GM12878 (cell line): Measurements from ENCODE around the gene CUL9. TPM values are rescaled to one million over a fixed set of nuclear protein-coding genes. Genes with fewer than 3 reads are reported as not detected.

ENCODE experiments used
- ATAC-seq: fragments of 200-7000 bp; cut with Tn5 transposase; 3 replicates; pipeline ENCODE4 v1.9.1; 2020; ENCODE audit warnings: mild to moderate bottlenecking, moderate library complexity
- BruUV-seq: library from RNA; stranded (reverse); fragments of 400-500 nt; replicated peaks from 2 replicates; lab custom pipeline; 2021; lab: Mats Ljungman, UMichigan
- CTCF ChIA-PET: fragments of 300-600 bp; sonication (Branson Sonifier 250); formaldehyde crosslinking; extraction: SDS; loops from one replicate; lab custom pipeline; 2021; ENCODE audit warnings: inconsistent platforms; lab: Yijun Ruan, JAX
- POLR2A ChIA-PET: fragments of 350-600 bp; formaldehyde crosslinking; extraction: SDS; loops from one replicate; lab custom pipeline; 2021; ENCODE audit warnings: inconsistent platforms; lab: Charles Lee
- RAD21 ChIA-PET: fragments of 300-600 bp; sonication (Branson Sonifier 250); formaldehyde crosslinking; loops from one replicate; lab custom pipeline; 2023; ENCODE audit warnings: antibody characterized with exemption; ENCODE audit not compliant: unreplicated experiment; lab: Charles Lee
- SMC1A ChIA-PET: fragments of 300-600 bp; sonication (Branson Sonifier 250); formaldehyde crosslinking; loops from one replicate; lab custom pipeline; 2023; ENCODE audit not compliant: unreplicated experiment, uncharacterized antibody; lab: Charles Lee
- DNase-seq: peaks from one replicate; pipeline ENCODE4 v3.0.0-alpha.2; 2011; ENCODE audit warnings: low read depth, low spot score
- FAIRE-seq: peaks from 3 replicates; lab custom pipeline; 2011; peaks lifted over from hg19 to GRCh38; lab: Jason Lieb, UNC
- H2AFZ ChIP-seq: 2 replicates; pipeline ENCODE4 v1.6.0; 2011; ENCODE audit warnings: low read depth, low read length, control low read depth; ENCODE audit not compliant: control insufficient read depth
- H3K27ac ChIP-seq: 2 replicates; pipeline ENCODE4 v1.5.1; 2011; ENCODE audit warnings: control low read depth; ENCODE audit not compliant: control insufficient read depth, insufficient read depth
- H3K27me3 ChIP-seq, 2 experiments: replicated peaks in 1 of 2; 2 replicates each; pipeline versions ENCODE4 v1.6.0 to v1.6.1; 2011; ENCODE audit warnings: low read length in 1 of 2; ENCODE audit not compliant: control insufficient read depth in 2 of 2, insufficient read depth in 2 of 2
- H3K36me3 ChIP-seq, 2 experiments: 2 replicates each; pipeline ENCODE4 v1.5.1; 2011; ENCODE audit warnings: low read length in 1 of 2; ENCODE audit not compliant: control insufficient read depth in 2 of 2, insufficient read depth in 2 of 2
- H3K4me1 ChIP-seq: 2 replicates; pipeline ENCODE4 v1.6.1; 2011; ENCODE audit warnings: mild to moderate bottlenecking, low read length, moderate library complexity, mixed read lengths; ENCODE audit not compliant: control insufficient read depth, insufficient read depth
- H3K4me2 ChIP-seq: 2 replicates; pipeline ENCODE4 v1.6.0; 2011; ENCODE audit warnings: control low read depth; ENCODE audit not compliant: control insufficient read depth, insufficient read depth
- H3K4me3 ChIP-seq: fragments of 200-600 bp; sonication (generic); 2 replicates; pipeline ENCODE4 v1.5.1; 2016
- H3K79me2 ChIP-seq: 2 replicates; pipeline ENCODE4 v1.6.0; 2011; ENCODE audit warnings: low read length; ENCODE audit not compliant: control insufficient read depth, insufficient read depth
- H3K9ac ChIP-seq: 2 replicates; pipeline ENCODE4 v1.8.0; 2011; ENCODE audit warnings: low read length, control low read depth, mixed read lengths; ENCODE audit not compliant: control insufficient read depth, insufficient read depth
- H3K9me3 ChIP-seq: replicated peaks from 3 replicates; pipeline ENCODE4 v1.5.1; 2011; ENCODE audit warnings: mild to moderate bottlenecking, low read length; ENCODE audit not compliant: control insufficient read depth, insufficient read depth
- H4K20me1 ChIP-seq: 2 replicates; pipeline ENCODE4 v1.6.0; 2011; ENCODE audit not compliant: control insufficient read depth, insufficient read depth
- CREB1 ChIP-seq: IDR thresholded peaks from 2 replicates; pipeline ENCODE4 v1.6.1; 2012; ENCODE audit warnings: low read depth, mild to moderate bottlenecking, inconsistent platforms
- CREM ChIP-seq: IDR thresholded peaks from 2 replicates; pipeline ENCODE4 v1.6.1; 2014; ENCODE audit warnings: antibody characterized with exemption, low read depth
- E2F8 ChIP-seq: fragments of 450-650 bp; IDR thresholded peaks from 2 replicates; pipeline ENCODE4 v1.6.1; 2018; ENCODE audit warnings: mild to moderate bottlenecking, low read depth, moderate library complexity; ENCODE audit not compliant: partially characterized antibody
- NFYB ChIP-seq: IDR thresholded peaks from 2 replicates; pipeline ENCODE4 v1.6.1; 2011; ENCODE audit warnings: low read depth, mild to moderate bottlenecking, low read length, improper control_type of control experiment, moderate library complexity; ENCODE audit not compliant: insufficient read depth
- NR2F1 ChIP-seq: fragments of 450-650 bp; conservative IDR thresholded peaks from 2 replicates; pipeline ENCODE4 v1.6.1; 2017; ENCODE audit warnings: mild to moderate bottlenecking
- TARDBP ChIP-seq: IDR thresholded peaks from 2 replicates; pipeline ENCODE4 v1.6.1; 2016; ENCODE audit warnings: borderline replicate concordance
- ZNF622 ChIP-seq: fragments of 450-650 bp; IDR thresholded peaks from 2 replicates; pipeline ENCODE4 v1.6.1; 2017; ENCODE audit warnings: mild to moderate bottlenecking, inconsistent platforms
- WGBS: methylation state at CpG from one replicate; pipeline ENCODE4 v1.1.6; 2016; ENCODE audit warnings: low lambda C conversion rate; ENCODE audit not compliant: insufficient replicate concordance, insufficient coverage; ENCODE audit errors: missing lambda C conversion rate; 5-methylcytosine and 5-hydroxymethylcytosine counted together
- in situ Hi-C: fragments of 300-500 bp; cut with MboI; formaldehyde crosslinking; loops from 9 replicates; pipeline ENCODE4 v1.14.3; 2018; ENCODE audit warnings: mixed read lengths
- intact Hi-C: fragments of 100-400 bp; cut with micrococcal nuclease; formaldehyde crosslinking; loops from one replicate; pipeline ENCODE4 v1.14.2; 2022; ENCODE audit not compliant: unreplicated experiment
- polyA plus RNA-seq, 11 experiments: library from polyadenylated mRNA; depleted of rRNA in 4 of 11; unstranded in 6 of 11; stranded (reverse) in 5 of 11; fragments of >200 nt; fragmentation: Nextera tagmentation in 4 of 11; fragmentation: Illumina TruSeq in 1 of 11; extraction: Ambion mirVana in 4 of 11; extraction: Trizol in 1 of 11; gene quantifications; 1 replicate in 1 of 11; 2 replicates in 10 of 11; pipeline versions ENCODE4 v1.2.1 to v1.2.3, GENCODE V29; 2011 to 2016; ENCODE audit warnings: inconsistent platforms in 2 of 11, missing spikeins in 2 of 11, low read depth in 1 of 11
- total RNA-seq, 4 experiments: library from RNA; depleted of rRNA in 3 of 4; stranded (reverse); fragments of >200 nt in 3 of 4; fragmentation: Illumina TruSeq in 1 of 4; extraction: Trizol in 1 of 4; gene quantifications; 2 replicates each; pipeline versions ENCODE4 v1.2.1 to v1.2.3, GENCODE V29; 2013 to 2021

CUL9 gene
- total and polyA plus RNA-seq, 10 of the 15 experiments (the other 5 are each of a cell fraction or from before 2014, with no cell fraction given): 1.2 to 48.3 (median 17.2) TPM

- ChIA-PET POLR2A (no interaction called here), CTCF (no interaction called here), RAD21 (no interaction called here), SMC1A (no interaction called here)
- no peak within 1 kb of the TSS for H3K4me2 ChIP-seq
- 41% methylated on average over 27 of the region's 47 CpGs for WGBS
- TF ChIP-seq NR2F1 (no peak), E2F8 (no peak), NFYB (no peak), CREB1 (peak; percentile 87), TARDBP (no peak), CREM (0 out of 2 replicates have a peak, but pooled peaks have one; percentile 29), ZNF622 (no peak)
- H3K27ac ChIP-seq: no peak within 1 kb of the TSS
- H3K9me3 ChIP-seq: peaks cover 2% of the 10 kb centered on the region; the same call in 2 of the 3 replicates
- in situ Hi-C loops: no loop called here
- ATAC-seq (no peak), FAIRE-seq (no peak), DNase-seq (no peak)
- BruUV-seq: no TSS peak
- H4K20me1 ChIP-seq: no peaks in the 10 kb centered on the region
- H3K36me3 ChIP-seq: no peaks in the 10 kb centered on the region
- H3K27me3 ChIP-seq: peaks cover 8 to 9% of the 10 kb centered on the region in 2 experiments
- intact Hi-C loops: no loop called here
- no peak within 1 kb of the TSS for H2AFZ ChIP-seq
- no peak within 1 kb of the TSS for H3K9ac ChIP-seq
- H3K79me2 ChIP-seq: no peaks in the 10 kb centered on the region
- no peak within 1 kb of the TSS for H3K4me3 ChIP-seq
- H3K4me1 ChIP-seq: peaks cover 21% of the 10 kb centered on the region
Measured at GRCh38 chr6:43242908-43243663, 61.1 kb downstream of the CUL9 start, which contains the start of gene TTBK1. TTBK1 (plus strand) TSS chr6:43243481; CDS start chr6:43246661, 3,180 bp downstream.
